ENCODE data around the gene C10orf67. TPM values are rescaled to one million over a fixed set of nuclear protein-coding genes. Genes with fewer than 3 reads are reported as not detected.
A peak's percentile ranks its signal among the peaks of the same experiment; 100 is the strongest.
"Not testable (repeated sequence)": the region's sequence is repeated elsewhere in the genome, so short reads cannot be mapped to it uniquely, and the experiment has no call there.

Gene C10orf67
- total RNA-seq: not detected in 2 replicates

- Histone ChIP-seq H3K27me3 (ENCODE audit: insufficient read depth, low read length) (no peaks in the 10 kb centered on the region), H3K79me2 (ENCODE audit: insufficient read depth, low read length) (no peaks in the 10 kb centered on the region), H3K4me2 (ENCODE audit: insufficient read depth, low read length) (peak within 1 kb of the TSS; percentile 81), H3K9me3 (ENCODE audit: low read depth, low read length) (no peaks in the 10 kb centered on the region), H3K27ac (ENCODE audit: low read depth, low read length) (peak within 1 kb of the TSS; percentile 72), H3K4me1 (ENCODE audit: insufficient read depth, low read length) (peaks cover 20% of the 10 kb centered on the region), H2AFZ (ENCODE audit: low read length) (peak within 1 kb of the TSS; percentile 95), H4K20me1 (ENCODE audit: insufficient read depth, low read length) (no peaks in the 10 kb centered on the region), H3K36me3 (ENCODE audit: insufficient read depth, low read length) (no peaks in the 10 kb centered on the region), H3K4me3 (ENCODE audit: insufficient read depth, low read length) (peak within 1 kb of the TSS; percentile 76)
- DNase-seq (ENCODE audit: insufficient read length, low spot score, missing footprints): peak; percentile 69
- no peak for TF ChIP-seq CTCF (IDR thresholded peaks at IDR 0.05; ENCODE audit: extremely low read depth, low read depth, low read length)
Observed at GRCh38 chr10:23344241-23344841, at the start of gene C10orf67. TSS of gene C10orf67 (minus strand) at chr10:23344797. CDS start at chr10:23344774, 23 bp downstream.

- no peak overlapping the region for H3K27ac ChIP-seq (ENCODE audit: low read depth, low read length)
- no peaks in the 10 kb centered on the region for H3K36me3 ChIP-seq (ENCODE audit: insufficient read depth, low read length)
- no peaks in the 10 kb centered on the region for H3K27me3 ChIP-seq (ENCODE audit: insufficient read depth, low read length)
- H3K79me2 ChIP-seq (ENCODE audit: insufficient read depth, low read length): no peaks in the 10 kb centered on the region
- no peak overlapping the region for H3K4me3 ChIP-seq (ENCODE audit: insufficient read depth, low read length)
- H3K9me3 ChIP-seq (ENCODE audit: low read depth, low read length): no peaks in the 10 kb centered on the region
- H3K4me2 ChIP-seq (ENCODE audit: insufficient read depth, low read length): no peak overlapping the region
- H3K4me1 ChIP-seq (ENCODE audit: insufficient read depth, low read length): no peaks in the 10 kb centered on the region
- no peaks in the 10 kb centered on the region for H4K20me1 ChIP-seq (ENCODE audit: insufficient read depth, low read length)
- no peak overlapping the region for H2AFZ ChIP-seq (ENCODE audit: low read length)
- DNase-seq (ENCODE audit: insufficient read length, low spot score, missing footprints): no peak
- TF ChIP-seq CTCF (IDR thresholded peaks at IDR 0.05; ENCODE audit: extremely low read depth, low read depth, low read length): no peak
Observed at GRCh38 chr10:23391821-23392220, 47.2 kb upstream of the C10orf67 start.

- Histone ChIP-seq H4K20me1 (ENCODE audit: insufficient read depth, low read length) (no peaks in the 10 kb centered on the region), H3K9me3 (ENCODE audit: low read depth, low read length) (no peaks in the 10 kb centered on the region), H3K4me2 (ENCODE audit: insufficient read depth, low read length) (no peak overlapping the region), H3K4me1 (ENCODE audit: insufficient read depth, low read length) (no peaks in the 10 kb centered on the region), H3K4me3 (ENCODE audit: insufficient read depth, low read length) (no peak overlapping the region), H2AFZ (ENCODE audit: low read length) (no peak overlapping the region), H3K27me3 (ENCODE audit: insufficient read depth, low read length) (no peaks in the 10 kb centered on the region), H3K36me3 (ENCODE audit: insufficient read depth, low read length) (no peaks in the 10 kb centered on the region), H3K27ac (ENCODE audit: low read depth, low read length) (no peak overlapping the region), H3K79me2 (ENCODE audit: insufficient read depth, low read length) (no peaks in the 10 kb centered on the region)
- no peak for DNase-seq (ENCODE audit: insufficient read length, low spot score, missing footprints)
- no peak for TF ChIP-seq CTCF (IDR thresholded peaks at IDR 0.05; ENCODE audit: extremely low read depth, low read depth, low read length)
Observed at GRCh38 chr10:23390809-23391208, 46.2 kb upstream of the C10orf67 start.

GRCh38 chr10:23390408-23390807, 45.8 kb upstream of the C10orf67 start:
- not testable (repeated sequence) for H3K4me1 ChIP-seq (ENCODE audit: insufficient read depth, low read length); DNase-seq (ENCODE audit: insufficient read length, low spot score, missing footprints); H3K36me3 ChIP-seq (ENCODE audit: insufficient read depth, low read length); H3K79me2 ChIP-seq (ENCODE audit: insufficient read depth, low read length); H4K20me1 ChIP-seq (ENCODE audit: insufficient read depth, low read length); H2AFZ ChIP-seq (ENCODE audit: low read length); H3K4me3 ChIP-seq (ENCODE audit: insufficient read depth, low read length); H3K4me2 ChIP-seq (ENCODE audit: insufficient read depth, low read length); H3K9me3 ChIP-seq (ENCODE audit: low read depth, low read length); H3K27me3 ChIP-seq (ENCODE audit: insufficient read depth, low read length); H3K27ac ChIP-seq (ENCODE audit: low read depth, low read length)

- not testable (repeated sequence) for H3K4me1 ChIP-seq (ENCODE audit: insufficient read depth, low read length); H3K27me3 ChIP-seq (ENCODE audit: insufficient read depth, low read length); H3K4me2 ChIP-seq (ENCODE audit: insufficient read depth, low read length); H4K20me1 ChIP-seq (ENCODE audit: insufficient read depth, low read length); H3K36me3 ChIP-seq (ENCODE audit: insufficient read depth, low read length); H3K9me3 ChIP-seq (ENCODE audit: low read depth, low read length); H3K79me2 ChIP-seq (ENCODE audit: insufficient read depth, low read length); H2AFZ ChIP-seq (ENCODE audit: low read length); DNase-seq (ENCODE audit: insufficient read length, low spot score, missing footprints); H3K4me3 ChIP-seq (ENCODE audit: insufficient read depth, low read length); H3K27ac ChIP-seq (ENCODE audit: low read depth, low read length)
Observed at GRCh38 chr10:23387516-23387915, 42.9 kb upstream of the C10orf67 start.
